ENCODE measurements around the gene UROD.

The UROD gene

DNA sequence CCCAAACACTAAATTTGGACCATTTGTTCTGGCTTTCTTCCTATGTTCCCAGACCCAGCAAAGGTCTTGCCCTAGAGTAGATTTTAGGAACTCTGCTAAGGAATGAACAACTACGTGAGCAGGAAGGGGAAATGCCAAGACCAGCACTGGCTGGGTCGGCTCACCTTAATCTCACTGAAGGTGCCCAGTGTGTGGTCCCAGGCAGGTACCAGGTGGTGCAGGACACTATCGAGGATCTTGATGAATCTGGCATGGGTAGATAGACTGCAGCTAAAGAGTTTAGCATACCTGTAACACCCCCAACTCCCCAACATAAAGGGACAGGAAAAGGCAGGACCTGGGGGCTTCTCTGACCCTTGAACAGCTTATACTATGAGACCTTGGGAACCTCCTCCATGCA, 4.0 kb upstream of the UROD start:
- in situ Hi-C loops (cut with MboI; ENCODE audit: low sequenced_read_pairs): no loop called here

- in situ Hi-C loops (cut with MboI; ENCODE audit: low sequenced_read_pairs): no loop called here
Observed at GRCh38 chr1:45008516-45008915, 3.5 kb upstream of the UROD start.

DNA sequence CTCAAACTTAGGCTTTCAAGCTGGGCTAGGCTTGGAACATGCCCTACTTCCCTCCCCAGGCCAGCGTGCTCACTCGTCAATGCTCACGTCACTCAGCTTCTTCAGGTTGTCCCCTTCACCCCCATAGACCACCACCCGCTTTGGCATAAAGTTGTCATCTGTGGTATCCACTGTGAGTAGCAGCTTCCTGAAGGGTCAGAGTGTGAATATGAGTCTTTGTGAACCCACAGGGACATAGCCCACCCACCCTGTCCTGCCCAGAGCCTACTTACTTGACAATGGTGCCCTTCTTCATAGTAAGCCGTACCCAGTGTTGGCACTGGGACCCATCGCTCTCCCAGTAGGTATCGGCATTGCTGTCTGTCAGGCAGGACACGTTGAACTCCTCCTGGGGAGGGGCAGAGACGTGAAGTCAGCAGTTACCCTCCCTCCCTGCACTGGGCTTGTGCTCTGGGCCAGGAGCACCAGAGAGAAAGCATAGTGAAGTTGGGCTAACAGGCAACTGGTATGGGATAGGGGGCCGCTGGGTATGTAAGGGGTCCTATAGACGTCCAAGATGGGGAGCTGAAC, 2.7 kb upstream of the UROD start:
- in situ Hi-C loops (cut with MboI; ENCODE audit: low sequenced_read_pairs): no loop called here

DNA sequence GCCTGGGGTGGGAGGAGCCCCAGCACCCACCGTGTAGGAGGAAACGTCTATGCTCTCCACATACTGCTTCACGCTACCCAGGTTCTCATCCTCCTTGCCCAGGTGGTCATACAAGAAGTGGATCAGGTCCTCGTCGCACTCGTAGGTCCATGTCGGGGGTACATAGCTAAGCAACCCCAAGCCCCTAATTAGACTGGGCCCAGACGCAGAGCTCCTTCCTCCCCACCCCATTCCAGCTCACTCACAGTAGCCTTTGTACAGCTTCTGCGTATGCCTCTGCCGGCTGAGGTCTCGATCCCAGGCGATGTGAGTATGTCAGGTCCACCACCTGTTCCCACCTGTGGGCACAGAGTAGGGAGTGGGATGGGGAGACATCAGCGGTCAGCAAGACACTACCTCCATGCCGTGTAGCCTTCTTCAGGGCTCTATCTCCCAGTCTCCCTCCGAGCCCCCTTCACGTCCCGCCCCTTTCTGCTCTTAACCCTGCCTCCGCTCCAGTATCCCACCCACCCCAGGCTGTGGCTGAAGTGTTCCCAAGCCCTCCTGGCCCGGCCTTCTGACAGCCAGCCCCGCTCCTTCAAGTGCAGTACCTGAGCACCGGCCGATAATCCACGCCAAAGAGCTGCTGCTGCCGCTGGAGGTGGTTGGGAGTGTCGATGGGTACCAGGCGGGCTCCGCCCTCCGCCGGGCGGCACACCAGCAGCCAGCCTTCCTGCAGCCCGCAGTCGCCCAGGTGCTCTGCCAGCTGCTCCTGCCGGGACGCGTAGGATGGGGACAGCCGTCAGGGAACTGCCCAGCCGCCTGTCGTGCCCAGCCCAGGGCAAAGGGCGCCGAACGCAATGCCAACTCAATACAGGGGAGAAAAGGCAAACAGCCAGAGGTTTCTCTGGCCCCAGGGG, 1.8 kb upstream of the UROD start:
- in situ Hi-C loops (cut with MboI; ENCODE audit: low sequenced_read_pairs): loop anchor here (5.0 to 10.0 kb wide), 3 partner anchors 215 to 482 kb away; partner anchors contain the start of gene TESK2

DNA sequence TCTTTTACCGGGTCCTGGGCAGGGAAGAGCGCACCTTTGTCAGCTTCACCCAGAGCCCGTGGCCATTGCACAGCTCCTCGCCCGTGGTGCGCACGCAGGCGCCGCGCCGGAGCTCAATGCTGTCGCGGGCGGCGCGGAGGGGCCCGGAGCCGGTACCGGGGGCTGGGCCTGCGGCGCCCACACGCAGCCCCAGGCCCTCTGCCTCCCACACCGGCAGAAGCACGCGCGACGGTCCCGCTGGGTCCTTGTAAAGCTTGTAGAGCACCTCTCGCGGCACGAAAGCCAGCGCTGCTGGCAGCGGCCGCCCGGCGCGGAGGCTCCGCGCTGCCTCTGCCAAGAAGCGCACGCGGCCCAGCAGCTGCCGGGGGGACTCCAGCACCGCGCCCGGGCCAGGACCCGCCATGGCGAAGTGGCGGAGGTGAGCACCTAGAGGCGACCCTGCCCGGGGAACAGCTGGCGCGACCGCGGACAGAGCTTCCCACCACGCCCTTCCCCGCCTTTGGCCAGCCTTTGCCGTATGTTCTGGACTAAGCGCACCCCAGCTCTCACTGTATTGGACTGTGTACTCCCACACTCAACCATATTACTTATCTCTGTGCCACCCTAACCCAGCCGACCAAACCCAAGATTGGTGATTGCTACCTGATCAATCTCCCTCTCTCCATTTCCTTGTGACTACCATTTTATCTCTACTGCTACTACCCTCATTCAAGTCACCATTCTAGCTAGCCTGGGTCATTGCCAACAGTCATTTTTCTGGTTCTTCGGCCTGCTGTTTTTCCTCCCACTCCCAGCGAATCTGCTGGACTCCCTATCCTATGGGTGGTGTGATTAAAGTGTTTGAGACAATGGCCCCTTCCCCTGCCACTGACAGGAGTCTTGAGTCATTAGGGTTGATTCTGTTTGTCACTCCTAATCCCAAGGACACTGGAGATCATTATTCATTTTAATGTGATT, 921 bp upstream of the UROD start, which contains the start of gene HECTD3:
Gene HECTD3 (minus strand): TSS at position 470 of the 957 bp plus-strand sequence. CDS start 67 bp downstream, at position 403.
- in situ Hi-C loops (cut with MboI; ENCODE audit: low sequenced_read_pairs): loop anchor here (5.0 to 10.0 kb wide), 3 partner anchors 216 to 481 kb away; partner anchors contain the start of gene TESK2

DNA sequence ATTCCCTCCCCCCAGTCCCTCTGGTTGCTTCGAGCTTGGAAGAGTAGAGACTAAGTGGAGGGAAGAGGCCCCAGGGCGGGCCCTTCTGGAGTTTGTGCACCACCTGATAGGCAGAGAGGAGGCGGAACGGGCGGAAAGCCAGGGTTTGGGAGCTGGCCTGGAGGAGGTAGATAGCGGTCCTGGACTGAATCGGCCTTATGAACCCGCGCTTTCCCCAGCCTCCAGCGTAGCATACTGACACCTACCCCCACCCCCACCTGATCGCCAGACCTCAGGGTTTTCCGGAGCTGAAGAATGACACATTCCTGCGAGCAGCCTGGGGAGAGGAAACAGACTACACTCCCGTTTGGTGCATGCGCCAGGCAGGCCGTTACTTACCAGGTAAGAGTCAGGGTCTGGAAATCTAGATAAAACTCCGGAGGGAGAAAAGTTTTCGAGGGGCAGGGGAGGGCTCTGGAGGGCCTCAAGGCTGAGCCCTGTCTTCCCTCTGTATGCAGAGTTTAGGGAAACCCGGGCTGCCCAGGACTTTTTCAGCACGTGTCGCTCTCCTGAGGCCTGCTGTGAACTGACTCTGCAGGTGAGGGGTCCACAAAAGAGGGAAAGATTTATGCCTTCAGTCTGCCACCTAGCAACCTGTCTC, 705 bp downstream of the UROD start:
- in situ Hi-C loops (cut with MboI; ENCODE audit: low sequenced_read_pairs): loop anchor here (5.0 to 10.0 kb wide), 3 partner anchors 218 to 480 kb away; partner anchors contain the start of gene TESK2

GRCh38 chr1:45013551-45014209, 1.6 kb downstream of the UROD start:
- in situ Hi-C loops (cut with MboI; ENCODE audit: low sequenced_read_pairs): loop anchor here (5.0 to 10.0 kb wide), 3 partner anchors 219 to 479 kb away; partner anchors contain the start of gene TESK2

DNA sequence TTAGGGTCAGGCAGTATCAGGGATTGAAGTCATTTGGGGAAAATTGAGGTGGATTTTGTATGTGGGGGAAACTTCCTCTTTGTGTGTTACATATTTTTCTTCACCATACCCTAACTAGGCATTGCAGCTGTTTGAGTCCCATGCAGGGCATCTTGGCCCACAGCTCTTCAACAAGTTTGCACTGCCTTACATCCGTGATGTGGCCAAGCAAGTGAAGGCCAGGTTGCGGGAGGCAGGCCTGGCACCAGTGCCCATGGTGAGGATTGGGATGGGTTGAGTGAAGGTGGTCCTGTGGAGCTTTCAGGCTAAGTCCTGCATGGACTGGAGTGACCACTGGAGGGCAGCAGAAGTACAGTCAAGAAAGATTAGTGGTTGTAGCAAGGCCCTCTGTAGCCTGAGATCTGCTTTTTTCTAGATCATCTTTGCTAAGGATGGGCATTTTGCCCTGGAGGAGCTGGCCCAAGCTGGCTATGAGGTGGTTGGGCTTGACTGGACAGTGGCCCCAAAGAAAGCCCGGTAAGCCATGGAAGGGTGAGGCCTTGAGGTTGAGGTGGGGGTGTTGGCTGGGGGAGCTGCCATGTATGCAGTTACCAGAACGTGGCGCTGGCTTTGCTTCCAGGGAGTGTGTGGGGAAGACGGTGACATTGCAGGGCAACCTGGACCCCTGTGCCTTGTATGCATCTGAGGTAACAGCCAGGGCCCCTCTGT, 2.4 kb downstream of the UROD start:
- in situ Hi-C loops (cut with MboI; ENCODE audit: low sequenced_read_pairs): loop anchor here (5.0 to 10.0 kb wide), 3 partner anchors 220 to 478 kb away; partner anchors contain the start of gene TESK2

GRCh38 chr1:45015683-45016082, 3.6 kb downstream of the UROD start:
- in situ Hi-C loops (cut with MboI; ENCODE audit: low sequenced_read_pairs): loop anchor here (10.0 kb wide), 1 partner anchor 221 kb away; no protein-coding TSS in a partner anchor

DNA sequence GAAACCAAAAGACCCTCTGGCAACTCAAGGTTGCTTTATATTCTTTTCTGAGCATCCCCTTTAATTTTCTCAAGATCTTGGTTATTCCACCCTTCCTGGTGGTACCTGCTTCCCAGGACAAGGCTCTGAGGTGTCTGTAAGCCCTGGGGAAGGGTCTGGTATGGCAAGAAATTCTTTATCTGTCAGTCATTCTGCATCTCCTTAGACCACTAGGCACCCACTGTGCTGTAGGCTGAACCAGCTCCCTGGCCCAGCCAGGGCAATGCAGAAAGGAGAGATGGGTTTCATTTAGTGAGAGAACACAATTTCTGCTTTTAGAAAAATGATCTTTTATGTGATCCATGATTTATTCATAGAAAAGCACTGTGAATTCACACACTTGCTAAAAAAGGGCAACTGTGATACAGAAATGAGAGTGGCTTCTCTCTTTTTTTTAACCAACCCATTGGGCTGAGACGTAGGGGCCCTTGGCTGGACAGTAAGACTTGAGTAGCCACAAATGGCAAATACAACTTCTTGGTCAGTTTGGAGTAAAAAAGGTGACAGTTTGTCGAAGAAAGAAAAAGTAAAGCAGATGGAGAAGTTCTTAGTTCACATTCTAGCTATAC, 4.1 kb downstream of the UROD start:
- in situ Hi-C loops (cut with MboI; ENCODE audit: low sequenced_read_pairs): loop anchor here (10.0 kb wide), 1 partner anchor 221 kb away; no protein-coding TSS in a partner anchor

DNA sequence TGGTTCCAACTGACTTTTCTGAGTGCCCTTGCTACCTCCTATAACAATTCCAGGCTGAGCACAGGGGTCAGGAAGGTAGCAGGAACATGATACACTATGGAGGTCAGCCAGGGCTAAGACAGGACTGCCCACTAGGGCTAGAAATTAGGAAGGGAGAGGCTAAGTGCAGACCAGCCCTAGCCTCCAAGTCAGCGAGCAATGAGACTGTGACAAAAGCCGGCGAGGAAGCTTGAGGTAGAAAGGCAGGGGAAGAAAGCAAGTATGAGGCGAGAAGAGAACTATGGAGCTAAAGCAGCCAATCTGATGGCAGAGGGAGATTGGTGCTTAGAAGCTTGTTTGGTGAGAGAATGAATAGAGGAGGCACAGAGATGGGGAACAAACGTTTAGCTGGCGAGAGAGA, 4.7 kb downstream of the UROD start:
- in situ Hi-C loops (cut with MboI; ENCODE audit: low sequenced_read_pairs): loop anchor here (10.0 kb wide), 1 partner anchor 222 kb away; no protein-coding TSS in a partner anchor

- in situ Hi-C loops (cut with MboI; ENCODE audit: low sequenced_read_pairs): loop anchor here (10.0 kb wide), 1 partner anchor 224 kb away; no protein-coding TSS in a partner anchor
Observed at GRCh38 chr1:45018599-45019230, 6.7 kb downstream of the UROD start.

GRCh38 chr1:45023663-45024062, 11.6 kb downstream of the UROD start:
- in situ Hi-C loops (cut with MboI; ENCODE audit: low sequenced_read_pairs): no loop called here

GRCh38 chr1:45026446-45026845, 14.4 kb downstream of the UROD start:
- in situ Hi-C loops (cut with MboI; ENCODE audit: low sequenced_read_pairs): no loop called here

DNA sequence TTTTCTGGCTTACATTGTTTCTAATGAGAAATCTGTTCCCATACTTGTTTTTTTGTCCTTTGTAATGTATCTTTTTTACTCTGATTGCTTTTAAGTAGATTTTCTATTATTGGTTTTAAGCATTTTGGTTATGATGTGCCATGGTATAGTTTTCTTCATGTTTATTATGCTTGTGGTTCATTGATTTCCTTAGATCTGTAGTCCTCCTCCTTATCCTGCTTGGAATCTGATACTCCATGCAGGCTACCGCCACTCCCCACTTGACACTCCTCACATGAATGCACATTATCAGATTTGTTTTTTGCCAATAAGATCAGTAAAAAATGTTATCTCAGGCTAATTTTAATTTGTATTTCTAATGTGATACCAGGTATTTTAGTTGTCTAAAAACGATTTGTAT, 20.8 kb downstream of the UROD start:
- in situ Hi-C loops (cut with MboI; ENCODE audit: low sequenced_read_pairs): no loop called here

- in situ Hi-C loops (cut with MboI; ENCODE audit: low sequenced_read_pairs): no loop called here
Observed at GRCh38 chr1:45033356-45033755, 21.3 kb downstream of the UROD start.

DNA sequence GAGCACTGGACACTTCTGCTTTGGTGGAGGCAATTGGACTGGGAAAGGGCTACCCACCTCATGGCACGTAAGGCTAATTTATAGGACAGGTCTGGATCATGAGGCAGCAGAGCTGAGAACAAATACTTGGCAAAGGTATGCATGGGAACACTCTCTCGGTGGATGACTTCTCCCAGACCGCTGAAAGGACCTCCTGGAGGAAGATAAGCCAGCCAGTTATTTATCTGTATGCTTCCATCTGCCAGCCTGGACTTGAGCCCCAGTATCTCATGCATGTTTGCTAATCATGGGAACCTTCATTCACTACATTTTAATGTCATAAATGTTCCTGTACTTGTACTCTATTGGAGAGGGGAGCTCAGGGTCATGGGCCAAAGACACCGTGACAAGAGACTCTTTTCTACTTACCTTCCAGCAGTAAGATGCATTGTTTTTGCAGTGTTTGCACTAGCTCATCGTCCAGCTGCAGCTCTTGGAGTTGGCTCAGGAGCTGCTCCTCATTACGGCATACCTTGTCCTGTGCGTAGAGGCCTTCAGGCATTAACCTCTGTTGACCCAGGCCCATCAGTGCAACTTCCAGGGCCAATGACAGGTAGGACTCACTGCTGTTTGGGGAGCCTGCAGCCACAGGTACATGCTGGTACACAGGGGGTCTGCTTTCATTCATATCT, 23.7 kb downstream of the UROD start:
- in situ Hi-C loops (cut with MboI; ENCODE audit: low sequenced_read_pairs): no loop called here

All from HL-60/S4 (cell line).